Spleen (tissue), 11 donors: ENCODE results near the gene BPIFB3. TPM values are rescaled to one million over a fixed set of nuclear protein-coding genes. Genes with fewer than 3 reads are reported as not detected.

Experiments used
- DNase-seq: peaks from one replicate; pipeline ENCODE4 v3.0.0-alpha.2; 2020
- H3K27ac ChIP-seq, 8 donors: fragments of 200-600 bp; sonication (generic) in 7 of 8; 1 replicate in 4 of 8; 2 replicates in 4 of 8; pipeline versions ENCODE4 v1.5.0 to v1.8.0; 2016 to 2021; ENCODE audit warnings: inconsistent platforms in 4 of 8, mild to moderate bottlenecking in 4 of 8, moderate library complexity in 1 of 8
- H3K27me3 ChIP-seq, 7 donors: fragments of 200-600 bp; sonication (generic) in 6 of 7; replicated peaks in 1 of 7; 1 replicate in 4 of 7; 2 replicates in 3 of 7; pipeline versions ENCODE4 v1.5.0 to v1.8.0; 2016 to 2021; ENCODE audit warnings: inconsistent platforms in 3 of 7, mild to moderate bottlenecking in 1 of 7
- H3K36me3 ChIP-seq, 6 donors: fragments of 200-600 bp; sonication (generic) in 5 of 6; 1 replicate in 4 of 6; 2 replicates in 2 of 6; pipeline versions ENCODE4 v1.5.0 to v1.8.0; 2016 to 2021; ENCODE audit warnings: inconsistent platforms in 2 of 6
- H3K4me1 ChIP-seq, 6 donors: fragments of 200-600 bp; sonication (generic) in 5 of 6; 1 replicate in 3 of 6; 2 replicates in 3 of 6; pipeline versions ENCODE4 v1.5.0 to v1.8.0; 2016 to 2021; ENCODE audit warnings: inconsistent platforms in 3 of 6
- H3K4me3 ChIP-seq, 8 donors: fragments of 200-600 bp; sonication (generic) in 7 of 8; 1 replicate in 4 of 8; 2 replicates in 4 of 8; pipeline versions ENCODE4 v1.5.0 to v1.8.0; 2016 to 2021; ENCODE audit warnings: inconsistent platforms in 4 of 8, mild to moderate bottlenecking in 4 of 8, moderate library complexity in 2 of 8
- H3K9me3 ChIP-seq, 8 donors: fragments of 200-600 bp; sonication (generic) in 7 of 8; 1 replicate in 4 of 8; 2 replicates in 4 of 8; pipeline versions ENCODE4 v1.5.0 to v1.8.0; 2016 to 2021; ENCODE audit warnings: inconsistent platforms in 4 of 8
- CTCF ChIP-seq, 11 experiments: fragments of 200-600 bp in 7 of 11; fragments of 450-650 bp in 4 of 11; sonication (generic) in 4 of 11; IDR thresholded peaks in 8 of 11; conservative IDR thresholded peaks in 3 of 11; 1 replicate in 7 of 11; 2 replicates in 4 of 11; pipeline versions ENCODE4 v1.4.0 to v1.8.0; 2016 to 2021; ENCODE audit warnings: antibody characterized with exemption in 11 of 11, inconsistent platforms in 4 of 11, mild to moderate bottlenecking in 1 of 11
- POLR2A ChIP-seq, 3 donors: fragments of 450-650 bp; IDR thresholded peaks; one replicate each; pipeline ENCODE4 v1.5.1; 2017; ENCODE audit warnings: antibody characterized with exemption in 3 of 3, mild to moderate bottlenecking in 1 of 3
- POLR2AphosphoS5 ChIP-seq, 3 donors: sonication (generic); formaldehyde crosslinking; IDR thresholded peaks; one replicate each; pipeline ENCODE4 v1.5.1; 2017; ENCODE audit warnings: antibody characterized with exemption in 3 of 3
- WGBS, 5 donors: extraction: QIAGEN DNeasy Blood & Tissue Kit in 3 of 5; methylation state at CpG; one replicate each; pipeline versions ENCODE4 v1.1.5 to v1.1.7; 2013 to 2018; 5-methylcytosine and 5-hydroxymethylcytosine counted together
- intact Hi-C: fragments of 100-400 bp; cut with DNase I; formaldehyde crosslinking; loops from one replicate; pipeline ENCODE4 v1.15.0; 2023; ENCODE audit warnings: low total_unique reads
- polyA plus RNA-seq, 3 donors: library from polyadenylated mRNA; stranded (reverse); fragments of 200-250 nt; gene quantifications; one replicate each; pipeline ENCODE4 v1.2.1, GENCODE V29; 2013
- total RNA-seq, 7 donors: library from RNA; depleted of rRNA in 3 of 7; stranded (reverse); fragments of >200 nt in 3 of 7; fragmentation: NEBNext Ultra II Directional in 4 of 7; extraction: Animal tissue kit (Norgen Biotek cat#: 25700) in 4 of 7; gene quantifications; one replicate each; pipeline versions ENCODE4 v1.1.0 to v1.2.1, GENCODE V29; 2016 to 2021
- donor health status: healthy with polysubstance abuse.
- donor health status: DM: no; HTN: no; CAD: no; lungs with moderate emphysema.
- donor health status: DM: no; HTN: no; CAD: no.
- donor health status: Bipolar disorder and iron deficiency.
- donor health status: healthy.
- donor health status: DM: no; HTN: no; CAD: no.
- donor health status: DM: yes; HTN: yes; CAD: no.

BPIFB3 gene
- total and polyA plus RNA-seq, 10 donors: not detected

- no peak for TF ChIP-seq POLR2A (IDR thresholded peaks at IDR 0.05)
- TF ChIP-seq CTCF (IDR thresholded peaks at IDR 0.05 in 8 of 11, conservative IDR thresholded peaks at IDR 0.05 in 3 of 11): no peak
- no peak for TF ChIP-seq POLR2AphosphoS5 (IDR thresholded peaks at IDR 0.05)
- WGBS, 5 donors: 65 to 85% (median 80%) methylated on average over 7 of the region's 7 CpGs
- H3K4me3 ChIP-seq: no peak overlapping the region
- H3K4me1 ChIP-seq: no peaks in the 10 kb centered on the region
- DNase-seq: no peak
- no peak overlapping the region for H3K27ac ChIP-seq
- peaks cover 0 to 11% (median 0%) of the 10 kb centered on the region in 8 donors for H3K9me3 ChIP-seq
- no peaks in the 10 kb centered on the region for H3K36me3 ChIP-seq
- H3K27me3 ChIP-seq: peaks cover 0 to 8% (median 0%) of the 10 kb centered on the region in 7 donors
- intact Hi-C loops: no loop called here
Measured at GRCh38 chr20:33028875-33029274, 24.8 kb upstream of the BPIFB3 start.

GRCh38 chr20:33030076-33030475, 23.6 kb upstream of the BPIFB3 start:
- Histone ChIP-seq H3K9me3 (peaks cover 0 to 11% (median 0%) of the 10 kb centered on the region in 8 donors), H3K4me3 (no peak overlapping the region), H3K4me1 (no peaks in the 10 kb centered on the region), H3K36me3 (no peaks in the 10 kb centered on the region), H3K27me3 (peaks cover 0 to 8% (median 0%) of the 10 kb centered on the region in 7 donors), H3K27ac (no peak overlapping the region)
- intact Hi-C loops: no loop called here
- no peak for DNase-seq
- TF ChIP-seq POLR2A (IDR thresholded peaks at IDR 0.05): no peak
- WGBS, 5 donors: 84 to 94% (median 86%) methylated on average over 7 to 9 of the region's 9 CpGs

GRCh38 chr20:33030569-33030968, 23.1 kb upstream of the BPIFB3 start:
- WGBS, 5 donors: 79 to 91% (median 83%) methylated on average over 6 of the region's 6 CpGs
- intact Hi-C loops: no loop called here
- H3K4me3 ChIP-seq: no peak overlapping the region
- H3K27ac ChIP-seq: no peak overlapping the region
- H3K36me3 ChIP-seq: no peaks in the 10 kb centered on the region
- peaks cover 0 to 8% (median 0%) of the 10 kb centered on the region in 7 donors for H3K27me3 ChIP-seq
- no peak for TF ChIP-seq POLR2AphosphoS5 (IDR thresholded peaks at IDR 0.05)
- TF ChIP-seq POLR2A (IDR thresholded peaks at IDR 0.05): no peak
- no peak for TF ChIP-seq CTCF (IDR thresholded peaks at IDR 0.05 in 8 of 11, conservative IDR thresholded peaks at IDR 0.05 in 3 of 11)
- H3K9me3 ChIP-seq: peaks cover 0 to 11% (median 0%) of the 10 kb centered on the region in 8 donors
- no peak for DNase-seq
- H3K4me1 ChIP-seq: no peaks in the 10 kb centered on the region

- TF ChIP-seq POLR2A (IDR thresholded peaks at IDR 0.05) (no peak), CTCF (IDR thresholded peaks at IDR 0.05 in 8 of 11, conservative IDR thresholded peaks at IDR 0.05 in 3 of 11) (no peak), POLR2AphosphoS5 (IDR thresholded peaks at IDR 0.05) (no peak)
- Histone ChIP-seq H3K4me1 (no peaks in the 10 kb centered on the region), H3K27ac (no peak within 1 kb of the TSS), H3K36me3 (no peaks in the 10 kb centered on the region), H3K27me3 (peaks cover 0 to 8% (median 0%) of the 10 kb centered on the region in 7 donors), H3K4me3 (no peak within 1 kb of the TSS), H3K9me3 (peaks cover 0 to 11% (median 0%) of the 10 kb centered on the region in 8 donors)
- 87 to 98% (median 91%) methylated on average over 6 to 10 of the region's 10 CpGs for WGBS, 5 donors
- DNase-seq: no peak
- intact Hi-C loops: no loop called here
Measured at GRCh38 chr20:33031531-33031930, 22.2 kb upstream of the BPIFB3 start, which contains the start of gene BPIFB6. BPIFB6 (plus strand) TSS chr20:33031648; CDS start chr20:33031648, 0 bp downstream.
